Stimulated activated CD4-positive, alpha-beta T cell treated with anti-CD3 and anti-CD28 coated beads, Interleukin-15, amount 100 ng/mL, for 24 hours (primary cell): ENCODE data around the gene CCL17.

ENCODE experiments used
- DNase-seq: peaks from one replicate; pipeline ENCODE4 v3.0.0-alpha.2; 2020

Gene CCL17

GRCh38 chr16:57401943-57402640 is 2.5 kb upstream of the CCL17 start:
- no peak for DNase-seq

GRCh38 chr16:57405097-57405496 is 530 bp downstream of the CCL17 start:
- no peak for DNase-seq

- no peak for DNase-seq
Observed at GRCh38 chr16:57406881-57407280, 2.3 kb downstream of the CCL17 start.

GRCh38 chr16:57407521-57408353 is 3.2 kb downstream of the CCL17 start:
- DNase-seq: no peak

- DNase-seq: no peak
Observed at GRCh38 chr16:57409065-57409464, 4.5 kb downstream of the CCL17 start.

GRCh38 chr16:57409870-57410587 is 5.5 kb downstream of the CCL17 start:
- no peak for DNase-seq

GRCh38 chr16:57411362-57411976 is 6.9 kb downstream of the CCL17 start:
- DNase-seq: no peak

GRCh38 chr16:57412584-57412983 is 8.0 kb downstream of the CCL17 start:
- no peak for DNase-seq

GRCh38 chr16:57413301-57413730 is 8.7 kb downstream of the CCL17 start:
- DNase-seq: no peak

GRCh38 chr16:57413733-57414132 is 9.2 kb downstream of the CCL17 start:
- DNase-seq: no peak

GRCh38 chr16:57416084-57416483 is 11.5 kb downstream of the CCL17 start:
- DNase-seq: no peak

- no peak for DNase-seq
Observed at GRCh38 chr16:57419506-57419905, 14.9 kb downstream of the CCL17 start.

GRCh38 chr16:57422026-57422944 is 17.7 kb downstream of the CCL17 start:
- no peak for DNase-seq

- DNase-seq: no peak
Observed at GRCh38 chr16:57423152-57423551, 18.6 kb downstream of the CCL17 start.

GRCh38 chr16:57424583-57424982 is 20.0 kb downstream of the CCL17 start:
- DNase-seq: no peak

GRCh38 chr16:57426356-57426755 is 21.8 kb downstream of the CCL17 start:
- no peak for DNase-seq

- no peak for DNase-seq
Observed at GRCh38 chr16:57427307-57427706, 22.7 kb downstream of the CCL17 start.

- no peak for DNase-seq
Observed at GRCh38 chr16:57427824-57428223, 23.3 kb downstream of the CCL17 start.

GRCh38 chr16:57430955-57431354 is 26.4 kb downstream of the CCL17 start:
- DNase-seq: no peak

GRCh38 chr16:57432505-57432904 is 27.9 kb downstream of the CCL17 start:
- no peak for DNase-seq

GRCh38 chr16:57432989-57433388 is 28.4 kb downstream of the CCL17 start:
- no peak for DNase-seq

- no peak for DNase-seq
Observed at GRCh38 chr16:57434003-57434402, 29.4 kb downstream of the CCL17 start.
